GM12865 (cell line): ENCODE data around the gene RAD51AP1.

Experiments used
- DNase-seq: peaks from one replicate; pipeline ENCODE4 v3.0.0; 2010; ENCODE audit warnings: low read depth
- H3K4me3 ChIP-seq: 2 replicates; pipeline ENCODE4 v1.5.1; 2011; ENCODE audit warnings: mild to moderate bottlenecking, low read depth, low read length, control low read depth
- CTCF ChIP-seq: IDR thresholded peaks from 2 replicates; pipeline ENCODE4 v1.5.1; 2011; ENCODE audit warnings: low read length, control low read depth, low read depth, inconsistent platforms; ENCODE audit not compliant: insufficient read depth; ENCODE audit errors: missing control alignments

Gene RAD51AP1

GRCh38 chr12:4538207-4539160, at the start of gene RAD51AP1:
Gene RAD51AP1 (plus strand): TSS chr12:4538890. CDS start chr12:4538940, 50 bp downstream.
- H3K4me3 ChIP-seq = peak within 1 kb of the TSS; percentile 70
- TF ChIP-seq CTCF = no peak
- DNase-seq = peak; percentile 99

GRCh38 chr12:4489556-4489955, 49.1 kb upstream of the RAD51AP1 start:
- no peak for TF ChIP-seq CTCF
- DNase-seq = no peak
- H3K4me3 ChIP-seq = no peak overlapping the region

- no peak for TF ChIP-seq CTCF
- DNase-seq = no peak
- no peak overlapping the region for H3K4me3 ChIP-seq
Measured at GRCh38 chr12:4490973-4491372, 47.7 kb upstream of the RAD51AP1 start.

- peak; percentile 58 for DNase-seq
- no peak overlapping the region for H3K4me3 ChIP-seq
- no peak for TF ChIP-seq CTCF
Measured at GRCh38 chr12:4496145-4496838, 42.4 kb upstream of the RAD51AP1 start.

GRCh38 chr12:4499186-4499585, 39.5 kb upstream of the RAD51AP1 start:
- no peak for DNase-seq
- TF ChIP-seq CTCF = no peak
- H3K4me3 ChIP-seq = no peak overlapping the region

GRCh38 chr12:4505376-4505986, 33.2 kb upstream of the RAD51AP1 start:
- no peak overlapping the region for H3K4me3 ChIP-seq
- no peak for DNase-seq
- TF ChIP-seq CTCF = no peak
